HL-60 (cell line): ENCODE measurements around the gene CCR9.

ENCODE experiments used
- CTCF ChIP-seq: IDR thresholded peaks from one replicate; pipeline ENCODE4 v1.5.1; 2011; ENCODE audit warnings: low read length, control low read depth, inconsistent platforms; ENCODE audit not compliant: insufficient read depth
- POLR2AphosphoS5 ChIP-seq: IDR thresholded peaks from 2 replicates; pipeline ENCODE4 v1.6.1; 2012; ENCODE audit warnings: low read depth
- SPI1 ChIP-seq: IDR thresholded peaks from 2 replicates; pipeline ENCODE4 v1.6.1; 2012; ENCODE audit warnings: low read depth, mild to moderate bottlenecking, borderline replicate concordance

- TF ChIP-seq CTCF (no peak), POLR2AphosphoS5 (no peak), SPI1 (no peak)
Observed at GRCh38 chr3:45871780-45872179, 14.6 kb upstream of the CCR9 start.
